Inferior parietal cortex (tissue), 1 donor: ENCODE data around the gene GPX4.
"Not testable (repeated sequence)": the region's sequence is repeated elsewhere in the genome, so short reads cannot be mapped to it uniquely, and the experiment has no call there.

Source experiments
- DNase-seq: peaks from one replicate; pipeline ENCODE4 v3.0.0-alpha.2; 2016; ENCODE audit errors: extremely low spot score

GPX4 gene

GRCh38 chr19:1113986-1114483, 10.2 kb downstream of the GPX4 start:
- no peak for DNase-seq

- DNase-seq = not testable (repeated sequence)
These were observed 10.9 kb downstream of the GPX4 start for GRCh38 chr19:1114728-1115127.

- no peak for DNase-seq
These were observed 12.0 kb downstream of the GPX4 start for GRCh38 chr19:1115646-1116420.

GRCh38 chr19:1116726-1117581, 13.2 kb downstream of the GPX4 start:
- no peak for DNase-seq

- no peak for DNase-seq
These were observed 13.9 kb downstream of the GPX4 start for GRCh38 chr19:1117654-1118053.

GRCh38 chr19:1118999-1119398, 15.2 kb downstream of the GPX4 start:
- no peak for DNase-seq

- DNase-seq = no peak
These were observed 15.9 kb downstream of the GPX4 start for GRCh38 chr19:1119475-1120217.

- DNase-seq = no peak
These were observed 17.6 kb downstream of the GPX4 start for GRCh38 chr19:1121395-1121794.

GRCh38 chr19:1122021-1122971, 18.5 kb downstream of the GPX4 start:
- DNase-seq = no peak

- DNase-seq = no peak
These were observed 19.2 kb downstream of the GPX4 start for GRCh38 chr19:1122972-1123363.

- DNase-seq = no peak
These were observed 19.6 kb downstream of the GPX4 start for GRCh38 chr19:1123381-1123780.

- no peak for DNase-seq
These were observed 20.3 kb downstream of the GPX4 start for GRCh38 chr19:1123885-1124677.

- DNase-seq = no peak
These were observed 22.0 kb downstream of the GPX4 start for GRCh38 chr19:1125601-1126467.

- DNase-seq = no peak
These were observed 23.4 kb downstream of the GPX4 start for GRCh38 chr19:1126984-1127760.

- no peak for DNase-seq
These were observed 24.3 kb downstream of the GPX4 start for GRCh38 chr19:1128106-1128505.

GRCh38 chr19:1129084-1129483, 25.3 kb downstream of the GPX4 start:
- DNase-seq = not testable (repeated sequence)

- DNase-seq = no peak
These were observed 25.7 kb downstream of the GPX4 start for GRCh38 chr19:1129535-1129934.
